ENCODE measurements around the gene SLC12A8.

DNA sequence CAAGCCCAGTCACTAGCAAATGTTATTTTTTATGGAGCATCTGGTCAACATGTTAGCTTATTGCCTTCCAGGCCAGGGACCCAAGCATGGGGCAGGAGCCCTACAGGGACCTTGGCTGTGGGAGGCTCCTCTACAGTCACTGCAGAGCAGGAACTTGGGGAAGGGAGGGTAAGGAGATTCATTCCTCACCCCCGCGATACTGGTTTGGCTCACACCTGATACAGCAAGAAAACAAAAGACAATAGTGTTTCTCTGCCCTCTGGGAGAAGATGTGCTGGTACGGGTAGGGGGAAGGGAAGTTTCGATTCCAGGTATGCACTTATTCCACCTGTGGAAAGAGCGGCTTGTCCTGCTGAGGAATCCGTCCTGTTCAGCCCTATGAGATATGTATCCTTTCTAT lies 77.6 kb downstream of the SLC12A8 start:
- TF ChIP-seq, protein P1, sequence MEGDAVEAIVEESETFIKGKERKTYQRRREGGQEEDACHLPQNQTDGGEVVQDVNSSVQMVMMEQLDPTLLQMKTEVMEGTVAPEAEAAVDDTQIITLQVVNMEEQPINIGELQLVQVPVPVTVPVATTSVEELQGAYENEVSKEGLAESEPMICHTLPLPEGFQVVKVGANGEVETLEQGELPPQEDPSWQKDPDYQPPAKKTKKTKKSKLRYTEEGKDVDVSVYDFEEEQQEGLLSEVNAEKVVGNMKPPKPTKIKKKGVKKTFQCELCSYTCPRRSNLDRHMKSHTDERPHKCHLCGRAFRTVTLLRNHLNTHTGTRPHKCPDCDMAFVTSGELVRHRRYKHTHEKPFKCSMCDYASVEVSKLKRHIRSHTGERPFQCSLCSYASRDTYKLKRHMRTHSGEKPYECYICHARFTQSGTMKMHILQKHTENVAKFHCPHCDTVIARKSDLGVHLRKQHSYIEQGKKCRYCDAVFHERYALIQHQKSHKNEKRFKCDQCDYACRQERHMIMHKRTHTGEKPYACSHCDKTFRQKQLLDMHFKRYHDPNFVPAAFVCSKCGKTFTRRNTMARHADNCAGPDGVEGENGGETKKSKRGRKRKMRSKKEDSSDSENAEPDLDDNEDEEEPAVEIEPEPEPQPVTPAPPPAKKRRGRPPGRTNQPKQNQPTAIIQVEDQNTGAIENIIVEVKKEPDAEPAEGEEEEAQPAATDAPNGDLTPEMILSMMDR (conservative IDR thresholded peaks at IDR 0.05): no peak
- TF ChIP-seq ZFX (IDR thresholded peaks at IDR 0.05): no peak

Measured in C4-2B (cell line).